H1 (cell line): Measurements from ENCODE around the gene SNX13.

Experiments used
- CREB1 ChIP-seq: IDR thresholded peaks from 2 replicates; pipeline ENCODE4 v1.6.1; 2012; ENCODE audit warnings: inconsistent platforms
- EP300 ChIP-seq, 2 experiments: IDR thresholded peaks; 1 replicate in 1 of 2; 2 replicates in 1 of 2; pipeline ENCODE4 v1.6.1; 2011 to 2012; ENCODE audit warnings: low read depth in 2 of 2, low read length in 2 of 2, mild to moderate bottlenecking in 2 of 2, borderline replicate concordance in 1 of 2, inconsistent platforms in 1 of 2, moderate library complexity in 1 of 2
- HDAC2 ChIP-seq, 2 experiments: fragments of 300-600 bp in 1 of 2; sonication (generic) in 1 of 2; IDR thresholded peaks; 2 replicates each; pipeline ENCODE4 v1.6.1; 2011 to 2012; ENCODE audit warnings: low read depth in 2 of 2, low read length in 2 of 2, mild to moderate bottlenecking in 2 of 2, moderate library complexity in 2 of 2, borderline replicate concordance in 1 of 2, inconsistent platforms in 1 of 2
- KDM5A ChIP-seq: fragments of 200-600 bp; IDR thresholded peaks from 2 replicates; pipeline ENCODE4 v1.7.1; 2012; ENCODE audit warnings: mild to moderate bottlenecking, low read length, inconsistent platforms, mixed read lengths
- POLR2A ChIP-seq, 2 experiments: IDR thresholded peaks; 1 replicate in 1 of 2; 2 replicates in 1 of 2; pipeline ENCODE4 v1.6.1; 2011; ENCODE audit warnings: low read depth in 2 of 2, low read length in 2 of 2, mild to moderate bottlenecking in 2 of 2; ENCODE audit errors: control extremely low read depth in 1 of 2
- RAD21 ChIP-seq, 2 experiments: IDR thresholded peaks in 1 of 2; conservative IDR thresholded peaks in 1 of 2; 2 replicates each; pipeline ENCODE4 v1.6.1; 2011; ENCODE audit warnings: low read depth in 2 of 2, low read length in 2 of 2, improper control_type of control experiment in 1 of 2, inconsistent platforms in 1 of 2, mild to moderate bottlenecking in 1 of 2, moderate library complexity in 1 of 2
- RFX5 ChIP-seq: IDR thresholded peaks from 2 replicates; pipeline ENCODE4 v1.6.1; 2011; ENCODE audit warnings: low read depth, low read length, improper control_type of control experiment, borderline replicate concordance
- RXRA ChIP-seq: IDR thresholded peaks from 2 replicates; pipeline ENCODE4 v1.6.1; 2011; ENCODE audit warnings: low read depth, mild to moderate bottlenecking, low read length, moderate library complexity; ENCODE audit not compliant: insufficient read depth
- TF ChIP-seq, protein P1 (sequence below), 3 experiments: IDR thresholded peaks; 1 replicate in 2 of 3; 2 replicates in 1 of 3; pipeline versions ENCODE4 v1.5.1 to v1.6.1; 2011; ENCODE audit warnings: low read length in 3 of 3, mild to moderate bottlenecking in 3 of 3, inconsistent platforms in 2 of 3, low read depth in 1 of 3, moderate library complexity in 1 of 3; ENCODE audit not compliant: insufficient read depth in 1 of 3; ENCODE audit errors: control extremely low read depth in 1 of 3

DNA sequence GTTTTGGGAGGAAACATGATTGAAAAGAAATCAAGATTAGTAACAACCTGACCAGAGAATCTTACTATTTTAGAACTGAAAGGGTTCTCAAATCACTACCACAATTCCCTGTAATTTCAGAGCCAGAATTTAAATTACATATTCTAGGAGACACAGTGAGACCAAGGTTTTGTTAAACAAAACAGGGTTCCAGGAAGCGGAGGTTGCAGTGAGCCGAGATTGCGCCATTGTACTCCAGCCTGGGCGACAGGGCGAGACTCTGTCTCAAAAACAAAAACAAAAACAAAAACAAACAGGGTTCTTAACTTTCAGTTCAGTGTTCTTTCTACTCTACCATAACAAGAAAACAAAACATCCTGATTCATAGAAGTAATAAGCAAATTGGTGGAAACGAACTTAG lies 57.6 kb downstream of the SNX13 start:
- TF ChIP-seq RXRA = no peak
- TF ChIP-seq KDM5A = no peak
- TF ChIP-seq, protein P1, sequence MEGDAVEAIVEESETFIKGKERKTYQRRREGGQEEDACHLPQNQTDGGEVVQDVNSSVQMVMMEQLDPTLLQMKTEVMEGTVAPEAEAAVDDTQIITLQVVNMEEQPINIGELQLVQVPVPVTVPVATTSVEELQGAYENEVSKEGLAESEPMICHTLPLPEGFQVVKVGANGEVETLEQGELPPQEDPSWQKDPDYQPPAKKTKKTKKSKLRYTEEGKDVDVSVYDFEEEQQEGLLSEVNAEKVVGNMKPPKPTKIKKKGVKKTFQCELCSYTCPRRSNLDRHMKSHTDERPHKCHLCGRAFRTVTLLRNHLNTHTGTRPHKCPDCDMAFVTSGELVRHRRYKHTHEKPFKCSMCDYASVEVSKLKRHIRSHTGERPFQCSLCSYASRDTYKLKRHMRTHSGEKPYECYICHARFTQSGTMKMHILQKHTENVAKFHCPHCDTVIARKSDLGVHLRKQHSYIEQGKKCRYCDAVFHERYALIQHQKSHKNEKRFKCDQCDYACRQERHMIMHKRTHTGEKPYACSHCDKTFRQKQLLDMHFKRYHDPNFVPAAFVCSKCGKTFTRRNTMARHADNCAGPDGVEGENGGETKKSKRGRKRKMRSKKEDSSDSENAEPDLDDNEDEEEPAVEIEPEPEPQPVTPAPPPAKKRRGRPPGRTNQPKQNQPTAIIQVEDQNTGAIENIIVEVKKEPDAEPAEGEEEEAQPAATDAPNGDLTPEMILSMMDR (IDR thresholded peaks at IDR 0.05; ENCODE audit: control extremely low read depth in 1 of 3, insufficient read depth in 1 of 3, low read depth in 1 of 3, low read length in 3 of 3) = no peak
- no peak for TF ChIP-seq CREB1
- TF ChIP-seq RFX5 = no peak
- no peak for TF ChIP-seq EP300 (IDR thresholded peaks at IDR 0.05; ENCODE audit: borderline replicate concordance in 1 of 2, low read depth in 2 of 2, low read length in 2 of 2)
- no peak for TF ChIP-seq HDAC2 (IDR thresholded peaks at IDR 0.05; ENCODE audit: borderline replicate concordance in 1 of 2, low read depth in 2 of 2, low read length in 2 of 2)
- TF ChIP-seq RAD21 (IDR thresholded peaks at IDR 0.05 in 1 of 2, conservative IDR thresholded peaks at IDR 0.05 in 1 of 2; ENCODE audit: low read depth in 2 of 2, low read length in 2 of 2) = no peak
- TF ChIP-seq POLR2A (IDR thresholded peaks at IDR 0.05; ENCODE audit: control extremely low read depth in 1 of 2, low read depth in 2 of 2, low read length in 2 of 2) = no peak
